Prostate gland (tissue), 2 donors: Measurements from ENCODE around the gene B4GALNT4. TPM values are rescaled to one million over a fixed set of nuclear protein-coding genes. Genes with fewer than 3 reads are reported as not detected.
"Not testable (repeated sequence)": the region's sequence is repeated elsewhere in the genome, so short reads cannot be mapped to it uniquely, and the experiment has no call there.

Experiments used
- DNase-seq: peaks from one replicate; pipeline ENCODE4 v3.0.0-alpha.2; 2019; ENCODE audit warnings: low spot score
- H3K27ac ChIP-seq, 2 donors: fragments of 200-600 bp; sonication (generic); 2 replicates each; pipeline ENCODE4 v1.5.1; 2017 to 2019
- H3K27me3 ChIP-seq: fragments of 200-600 bp; sonication (generic); replicated peaks from 2 replicates; pipeline ENCODE4 v1.5.1; 2019; ENCODE audit not compliant: insufficient read depth
- H3K36me3 ChIP-seq, 2 donors: fragments of 200-600 bp; sonication (generic); 1 replicate in 1 of 2; 2 replicates in 1 of 2; pipeline versions ENCODE4 v1.5.1 to v1.8.1; 2017 to 2019
- H3K4me1 ChIP-seq: fragments of 200-600 bp; sonication (generic); replicated peaks from 2 replicates; pipeline ENCODE4 v1.5.1; 2019
- H3K4me3 ChIP-seq, 2 donors: fragments of 200-600 bp; sonication (generic); 2 replicates each; pipeline ENCODE4 v1.5.1; 2017 to 2019
- H3K9me3 ChIP-seq: fragments of 200-600 bp; sonication (generic); 2 replicates; pipeline ENCODE4 v1.5.1; 2017
- CTCF ChIP-seq, 4 experiments: fragments of 200-600 bp in 2 of 4; fragments of 450-650 bp in 2 of 4; sonication (generic) in 2 of 4; IDR thresholded peaks; 1 replicate in 3 of 4; 2 replicates in 1 of 4; pipeline ENCODE4 v1.5.1; 2016 to 2019; ENCODE audit warnings: antibody characterized with exemption in 4 of 4, mild to moderate bottlenecking in 2 of 4, moderate library complexity in 2 of 4
- POLR2A ChIP-seq: fragments of 450-650 bp; IDR thresholded peaks from one replicate; pipeline ENCODE4 v1.6.1; 2016; ENCODE audit warnings: antibody characterized with exemption, mild to moderate bottlenecking
- POLR2AphosphoS5 ChIP-seq: sonication (generic); formaldehyde crosslinking; IDR thresholded peaks from one replicate; pipeline ENCODE4 v1.6.1; 2017; ENCODE audit warnings: antibody characterized with exemption
- WGBS: methylation state at CpG from one replicate; pipeline ENCODE4 v1.1.5; 2018; 5-methylcytosine and 5-hydroxymethylcytosine counted together
- intact Hi-C: fragments of 100-400 bp; cut with DNase I; formaldehyde crosslinking; loops from one replicate; pipeline ENCODE4 v1.14.2; 2022
- total RNA-seq, 2 donors: library from RNA; depleted of rRNA; stranded (reverse); fragments of >200 nt; gene quantifications; one replicate each; pipeline ENCODE4 v1.1.0, GENCODE V29; 2016

Gene B4GALNT4
- total RNA-seq: 10 to 100 TPM in 1 of 2 donors, 1 to 10 TPM in 1; 5.8 to 14.2 TPM

GRCh38 chr11:369336-370018 is at the start of gene B4GALNT4:
B4GALNT4 (plus strand) TSS chr11:369499; CDS start chr11:369804, 305 bp downstream.
- Histone ChIP-seq H3K27me3 (no peaks in the 10 kb centered on the region), H3K36me3 (no peaks in the 10 kb centered on the region), H3K27ac (no peak within 1 kb of the TSS), H3K4me1 (no peaks in the 10 kb centered on the region), H3K4me3 (peak within 1 kb of the TSS; percentile 10 to 32), H3K9me3 (no peaks in the 10 kb centered on the region)
- intact Hi-C loops: no loop called here
- no CpG with 5 or more reads among the region's 118 CpGs for WGBS
- TF ChIP-seq POLR2A (no peak), POLR2AphosphoS5 (no peak), CTCF (IDR thresholded peaks at IDR 0.05) (no peak)
- peak; percentile 48 for DNase-seq

- H3K4me1 ChIP-seq, DNase-seq, H3K36me3 ChIP-seq, intact Hi-C loops, H3K27me3 ChIP-seq, H3K9me3 ChIP-seq: not testable (repeated sequence)
- peak; percentile 17 for TF ChIP-seq POLR2A
- 8% methylated on average over 5 of the region's 10 CpGs for WGBS
- H3K27ac ChIP-seq: peak overlapping the region; percentile 97 to 98
- peak overlapping the region; percentile 66 to 69 for H3K4me3 ChIP-seq
These were observed 49.4 kb upstream of the B4GALNT4 start for GRCh38 chr11:319888-320273.

- TF ChIP-seq POLR2AphosphoS5: no peak
- no peak for DNase-seq
- H3K4me3 ChIP-seq: no peak overlapping the region
- H3K9me3 ChIP-seq: no peaks in the 10 kb centered on the region
- H3K27ac ChIP-seq: peak overlapping the region; percentile 38 to 65
- H3K36me3 ChIP-seq: no peaks in the 10 kb centered on the region
- WGBS: 62% methylated on average over 11 of the region's 11 CpGs
- intact Hi-C loops: no loop called here
- peaks cover 3% of the 10 kb centered on the region for H3K4me1 ChIP-seq
- H3K27me3 ChIP-seq: no peaks in the 10 kb centered on the region
These were observed 45.1 kb upstream of the B4GALNT4 start for GRCh38 chr11:324156-324555.

- H3K4me1 ChIP-seq, DNase-seq, intact Hi-C loops, H3K27me3 ChIP-seq, H3K36me3 ChIP-seq, H3K9me3 ChIP-seq, H3K4me3 ChIP-seq: not testable (repeated sequence)
- H3K27ac ChIP-seq: peak overlapping the region; percentile 65 to 78
- WGBS: 47% methylated on average over 28 of the region's 34 CpGs
These were observed 44.4 kb upstream of the B4GALNT4 start for GRCh38 chr11:324593-325517.

GRCh38 chr11:325796-326591 is 43.3 kb upstream of the B4GALNT4 start:
- TF ChIP-seq CTCF (IDR thresholded peaks at IDR 0.05) (no peak), POLR2A (no peak), POLR2AphosphoS5 (no peak)
- no peak overlapping the region for H3K4me3 ChIP-seq
- H3K36me3 ChIP-seq: no peaks in the 10 kb centered on the region
- H3K27me3 ChIP-seq: no peaks in the 10 kb centered on the region
- H3K4me1 ChIP-seq: peaks cover 3% of the 10 kb centered on the region
- peak overlapping the region; percentile 78 to 83 for H3K27ac ChIP-seq
- no peak for DNase-seq
- H3K9me3 ChIP-seq: no peaks in the 10 kb centered on the region
- WGBS: 76% methylated on average over 30 of the region's 30 CpGs
- intact Hi-C loops: no loop called here

- Histone ChIP-seq H3K4me3 (no peak overlapping the region), H3K9me3 (no peaks in the 10 kb centered on the region), H3K4me1 (peaks cover 3% of the 10 kb centered on the region), H3K27me3 (no peaks in the 10 kb centered on the region), H3K36me3 (no peaks in the 10 kb centered on the region), H3K27ac (peak overlapping the region; percentile 78 to 83)
- no peak for TF ChIP-seq CTCF (IDR thresholded peaks at IDR 0.05)
- no peak for TF ChIP-seq POLR2AphosphoS5
- TF ChIP-seq POLR2A: no peak
- DNase-seq: no peak
- intact Hi-C loops: no loop called here
- 79% methylated on average over 6 of the region's 6 CpGs for WGBS
These were observed 42.8 kb upstream of the B4GALNT4 start for GRCh38 chr11:326592-326841.
